K562 (cell line): ENCODE measurements around the gene TMEM86A. TPM values are rescaled to one million over a fixed set of nuclear protein-coding genes. Genes with fewer than 3 reads are reported as not detected.

Experiments
- BCOR ChIP-seq: fragments of 450-650 bp; IDR thresholded peaks from 2 replicates; pipeline ENCODE4 v1.6.1; 2016
- JUND ChIP-seq, 2 experiments: IDR thresholded peaks; 2 replicates in 1 of 2; 3 replicates in 1 of 2; pipeline ENCODE4 v1.6.1; 2011; ENCODE audit warnings: borderline replicate concordance in 2 of 2, low read depth in 2 of 2, low read length in 2 of 2, improper control_type of control experiment in 1 of 2, missing biosample characterization in 1 of 2, missing genetic modification characterization in 1 of 2, missing genetic modification reagents in 1 of 2
- MTA3 ChIP-seq: fragments of 450-650 bp; formaldehyde crosslinking; IDR thresholded peaks from 2 replicates; pipeline ENCODE4 v1.6.1; 2017; ENCODE audit warnings: mild to moderate bottlenecking, borderline replicate concordance
- RFX5 ChIP-seq: IDR thresholded peaks from 2 replicates; pipeline ENCODE4 v1.6.1; 2011; ENCODE audit warnings: low read depth, mild to moderate bottlenecking, improper control_type of control experiment, low read length
- STAT5B ChIP-seq: fragments of 250-450 bp; sonication (Bioruptor Pico); IDR thresholded peaks from 2 replicates; pipeline ENCODE4 v1.8.0; 2021; ENCODE audit warnings: mild to moderate bottlenecking, inconsistent platforms
- ZNF197 ChIP-seq: fragments of 200-800 bp; sonication (Bioruptor generic); IDR thresholded peaks from 2 replicates; pipeline ENCODE4 v1.6.1; 2016; ENCODE audit warnings: low read depth, missing genetic modification characterization, missing compliant biosample characterization
- ZNF445 ChIP-seq: fragments of 250-450 bp; sonication (Bioruptor Pico); IDR thresholded peaks from 2 replicates; pipeline ENCODE4 v1.4.0; 2020; ENCODE audit warnings: low read depth, mild to moderate bottlenecking, moderate library complexity
- ZNF76 ChIP-seq: fragments of 250-450 bp; sonication (Bioruptor Pico); IDR thresholded peaks from 2 replicates; pipeline ENCODE4 v1.4.0; 2020; ENCODE audit warnings: mild to moderate bottlenecking, moderate library complexity, borderline replicate concordance
- polyA plus RNA-seq, 8 experiments: library from polyadenylated mRNA; depleted of rRNA in 4 of 8; stranded (reverse) in 5 of 8; unstranded in 3 of 8; fragments of >200 nt; fragmentation: Nextera tagmentation in 2 of 8; fragmentation: Illumina TruSeq in 1 of 8; extraction: Ambion mirVana in 2 of 8; extraction: Trizol in 1 of 8; gene quantifications; 2 replicates each; pipeline versions ENCODE4 v1.2.1 to v1.2.3, GENCODE V29; 2011 to 2014; ENCODE audit warnings: inconsistent platforms in 1 of 8, missing spikeins in 1 of 8
- total RNA-seq, 7 experiments: library from RNA; depleted of rRNA in 6 of 7; stranded (reverse); fragments of >200 nt in 6 of 7; fragmentation: Illumina TruSeq in 2 of 7; extraction: Trizol in 2 of 7; gene quantifications; 2 replicates each; pipeline versions ENCODE4 v1.2.1 to v1.2.3, GENCODE V29; 2011 to 2021; ENCODE audit warnings: low replicate concordance in 1 of 7
- TF ChIP-seq, protein P1 (sequence below), 2 experiments: fragments of 450-650 bp; IDR thresholded peaks; 2 replicates each; pipeline ENCODE4 v1.6.1; 2016; ENCODE audit warnings: mild to moderate bottlenecking in 2 of 2, borderline replicate concordance in 1 of 2, low read depth in 1 of 2, moderate library complexity in 1 of 2
- TF ChIP-seq, protein P2 (sequence below): sonication (generic); formaldehyde crosslinking; IDR thresholded peaks from 2 replicates; pipeline ENCODE4 v1.8.0; 2022; ENCODE audit warnings: mild to moderate bottlenecking, missing genetic modification reagents
- TF ChIP-seq, protein P3 (sequence below): IDR thresholded peaks from 3 replicates; pipeline ENCODE4 v1.6.1; 2011; ENCODE audit warnings: borderline replicate concordance, mild to moderate bottlenecking, moderate library complexity; ENCODE audit not compliant: insufficient read length; ENCODE audit errors: extremely low read depth
- TF ChIP-seq, protein P4 (sequence below): sonication (generic); formaldehyde crosslinking; IDR thresholded peaks from 2 replicates; pipeline ENCODE4 v1.8.1; 2023; ENCODE audit warnings: mild to moderate bottlenecking, missing genetic modification reagents, moderate library complexity
- TF ChIP-seq, protein P5 (sequence below): fragments of 450-650 bp; formaldehyde crosslinking; IDR thresholded peaks from 2 replicates; pipeline ENCODE4 v1.4.0; 2022; ENCODE audit warnings: mild to moderate bottlenecking, moderate library complexity

The TMEM86A gene
- total and polyA plus RNA-seq, 9 of the 15 experiments (the other 6 are each of a cell fraction or from before 2014, with no cell fraction given), result 0.22 to 1.3 (median 0.40) TPM; not detected in 2

DNA sequence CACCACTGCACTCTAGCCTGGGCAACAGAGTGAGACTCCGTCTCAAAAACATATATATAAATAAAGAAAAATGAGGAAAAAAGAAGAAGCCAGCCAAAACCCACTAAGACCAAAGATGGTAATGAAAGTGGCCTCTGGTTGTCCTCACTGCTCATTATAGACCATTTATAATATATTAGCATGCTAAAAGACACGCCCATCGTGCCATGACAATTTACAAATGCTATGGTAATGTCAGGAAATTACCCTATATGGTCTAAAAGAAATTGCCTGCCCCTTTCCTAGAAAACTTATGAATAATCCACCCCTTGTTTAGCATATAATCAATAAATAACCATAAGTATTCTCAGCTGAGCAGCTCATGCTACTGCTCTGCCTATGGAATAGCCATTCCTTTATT is 16.1 kb upstream of the TMEM86A start (continued):
- TF ChIP-seq, protein P1, sequence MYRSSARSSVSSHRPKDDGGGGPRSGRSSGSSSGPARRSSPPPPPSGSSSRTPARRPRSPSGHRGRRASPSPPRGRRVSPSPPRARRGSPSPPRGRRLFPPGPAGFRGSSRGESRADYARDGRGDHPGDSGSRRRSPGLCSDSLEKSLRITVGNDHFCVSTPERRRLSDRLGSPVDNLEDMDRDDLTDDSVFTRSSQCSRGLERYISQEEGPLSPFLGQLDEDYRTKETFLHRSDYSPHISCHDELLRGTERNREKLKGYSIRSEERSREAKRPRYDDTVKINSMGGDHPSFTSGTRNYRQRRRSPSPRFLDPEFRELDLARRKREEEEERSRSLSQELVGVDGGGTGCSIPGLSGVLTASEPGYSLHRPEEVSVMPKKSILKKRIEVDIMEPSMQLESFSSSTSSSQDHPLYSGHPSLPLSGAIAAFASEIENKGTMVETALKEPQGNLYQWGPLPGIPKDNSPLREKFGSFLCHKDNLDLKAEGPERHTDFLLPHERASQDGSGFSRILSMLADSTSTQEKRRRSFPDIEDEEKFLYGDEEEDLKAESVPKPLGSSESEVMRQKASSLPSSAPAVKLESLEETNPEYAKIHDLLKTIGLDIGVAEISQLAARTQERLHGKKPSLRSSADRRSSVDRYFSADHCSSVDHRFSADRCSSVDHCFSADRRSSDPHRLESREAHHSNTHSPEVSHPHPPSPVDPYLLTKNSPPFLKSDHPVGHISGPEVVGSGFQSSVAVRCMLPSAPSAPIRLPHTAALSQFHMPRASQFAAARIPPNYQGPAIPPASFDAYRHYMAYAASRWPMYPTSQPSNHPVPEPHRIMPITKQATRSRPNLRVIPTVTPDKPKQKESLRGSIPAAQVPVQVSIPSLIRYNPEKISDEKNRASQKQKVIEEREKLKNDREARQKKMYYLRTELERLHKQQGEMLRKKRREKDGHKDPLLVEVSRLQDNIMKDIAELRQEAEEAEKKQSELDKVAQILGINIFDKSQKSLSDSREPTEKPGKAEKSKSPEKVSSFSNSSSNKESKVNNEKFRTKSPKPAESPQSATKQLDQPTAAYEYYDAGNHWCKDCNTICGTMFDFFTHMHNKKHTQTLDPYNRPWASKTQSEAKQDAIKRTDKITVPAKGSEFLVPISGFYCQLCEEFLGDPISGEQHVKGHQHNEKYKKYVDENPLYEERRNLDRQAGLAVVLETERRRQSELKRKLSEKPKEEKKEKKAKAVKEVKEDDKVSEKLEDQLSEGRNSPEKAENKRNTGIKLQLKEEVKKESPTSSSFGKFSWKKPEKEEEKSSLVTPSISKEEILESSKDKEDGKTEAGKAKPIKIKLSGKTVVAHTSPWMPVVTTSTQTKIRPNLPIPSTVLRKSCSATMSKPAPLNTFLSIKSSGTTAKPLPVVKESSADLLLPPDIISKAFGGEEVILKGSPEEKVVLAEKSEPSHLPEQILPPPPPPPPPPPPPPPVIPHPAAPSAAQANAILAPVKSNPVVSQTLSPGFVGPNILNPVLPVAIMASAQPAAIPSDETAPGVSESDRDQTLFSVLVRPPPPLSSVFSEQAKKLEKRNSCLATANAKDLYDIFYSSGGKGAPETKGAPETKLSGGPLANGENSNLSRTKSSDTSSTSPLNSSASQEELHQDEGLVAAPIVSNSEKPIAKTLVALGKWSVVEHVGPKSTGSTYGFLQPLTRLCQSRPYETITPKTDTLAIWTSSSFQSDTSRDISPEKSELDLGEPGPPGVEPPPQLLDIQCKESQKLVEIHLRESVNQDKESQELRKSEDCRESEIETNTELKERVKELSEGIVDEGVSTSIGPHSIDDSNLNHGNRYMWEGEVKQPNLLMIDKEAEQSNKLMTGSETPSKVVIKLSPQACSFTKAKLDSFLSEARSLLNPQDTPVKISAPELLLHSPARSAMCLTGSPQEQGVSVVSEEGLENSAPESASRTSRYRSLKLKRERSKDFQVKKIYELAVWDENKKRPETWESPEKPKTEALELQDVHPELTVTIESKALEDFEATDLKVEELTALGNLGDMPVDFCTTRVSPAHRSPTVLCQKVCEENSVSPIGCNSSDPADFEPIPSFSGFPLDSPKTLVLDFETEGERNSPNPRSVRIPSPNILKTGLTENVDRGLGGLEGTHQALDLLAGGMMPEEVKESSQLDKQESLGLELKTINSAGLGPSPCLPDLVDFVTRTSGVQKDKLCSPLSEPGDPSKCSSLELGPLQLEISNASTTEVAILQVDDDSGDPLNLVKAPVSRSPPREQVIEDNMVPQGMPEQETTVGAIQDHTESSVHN (IDR thresholded peaks at IDR 0.05; ENCODE audit: borderline replicate concordance in 1 of 2, low read depth in 1 of 2), result no peak
- TF ChIP-seq ZNF197 (CRISPR knock-in tag), result no peak
- TF ChIP-seq, protein P2, sequence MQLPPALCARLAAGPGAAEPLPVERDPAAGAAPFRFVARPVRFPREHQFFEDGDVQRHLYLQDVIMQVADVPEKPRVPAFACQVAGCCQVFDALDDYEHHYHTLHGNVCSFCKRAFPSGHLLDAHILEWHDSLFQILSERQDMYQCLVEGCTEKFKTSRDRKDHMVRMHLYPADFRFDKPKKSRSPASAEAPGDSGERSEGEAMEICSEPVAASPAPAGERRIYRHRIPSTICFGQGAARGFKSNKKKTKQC (CRISPR knock-in tag), result no peak
- no peak for TF ChIP-seq RFX5
- TF ChIP-seq, protein P3, sequence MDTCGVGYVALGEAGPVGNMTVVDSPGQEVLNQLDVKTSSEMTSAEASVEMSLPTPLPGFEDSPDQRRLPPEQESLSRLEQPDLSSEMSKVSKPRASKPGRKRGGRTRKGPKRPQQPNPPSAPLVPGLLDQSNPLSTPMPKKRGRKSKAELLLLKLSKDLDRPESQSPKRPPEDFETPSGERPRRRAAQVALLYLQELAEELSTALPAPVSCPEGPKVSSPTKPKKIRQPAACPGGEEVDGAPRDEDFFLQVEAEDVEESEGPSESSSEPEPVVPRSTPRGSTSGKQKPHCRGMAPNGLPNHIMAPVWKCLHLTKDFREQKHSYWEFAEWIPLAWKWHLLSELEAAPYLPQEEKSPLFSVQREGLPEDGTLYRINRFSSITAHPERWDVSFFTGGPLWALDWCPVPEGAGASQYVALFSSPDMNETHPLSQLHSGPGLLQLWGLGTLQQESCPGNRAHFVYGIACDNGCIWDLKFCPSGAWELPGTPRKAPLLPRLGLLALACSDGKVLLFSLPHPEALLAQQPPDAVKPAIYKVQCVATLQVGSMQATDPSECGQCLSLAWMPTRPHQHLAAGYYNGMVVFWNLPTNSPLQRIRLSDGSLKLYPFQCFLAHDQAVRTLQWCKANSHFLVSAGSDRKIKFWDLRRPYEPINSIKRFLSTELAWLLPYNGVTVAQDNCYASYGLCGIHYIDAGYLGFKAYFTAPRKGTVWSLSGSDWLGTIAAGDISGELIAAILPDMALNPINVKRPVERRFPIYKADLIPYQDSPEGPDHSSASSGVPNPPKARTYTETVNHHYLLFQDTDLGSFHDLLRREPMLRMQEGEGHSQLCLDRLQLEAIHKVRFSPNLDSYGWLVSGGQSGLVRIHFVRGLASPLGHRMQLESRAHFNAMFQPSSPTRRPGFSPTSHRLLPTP, result no peak
- no peak for TF ChIP-seq BCOR
- TF ChIP-seq, protein P4, sequence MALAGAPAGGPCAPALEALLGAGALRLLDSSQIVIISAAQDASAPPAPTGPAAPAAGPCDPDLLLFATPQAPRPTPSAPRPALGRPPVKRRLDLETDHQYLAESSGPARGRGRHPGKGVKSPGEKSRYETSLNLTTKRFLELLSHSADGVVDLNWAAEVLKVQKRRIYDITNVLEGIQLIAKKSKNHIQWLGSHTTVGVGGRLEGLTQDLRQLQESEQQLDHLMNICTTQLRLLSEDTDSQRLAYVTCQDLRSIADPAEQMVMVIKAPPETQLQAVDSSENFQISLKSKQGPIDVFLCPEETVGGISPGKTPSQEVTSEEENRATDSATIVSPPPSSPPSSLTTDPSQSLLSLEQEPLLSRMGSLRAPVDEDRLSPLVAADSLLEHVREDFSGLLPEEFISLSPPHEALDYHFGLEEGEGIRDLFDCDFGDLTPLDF (CRISPR knock-in tag), result no peak
- TF ChIP-seq STAT5B, result no peak
- TF ChIP-seq ZNF76 (CRISPR knock-in tag), result no peak
- TF ChIP-seq ZNF445 (CRISPR knock-in tag), result no peak
- TF ChIP-seq MTA3, result no peak
- TF ChIP-seq JUND (IDR thresholded peaks at IDR 0.05; ENCODE audit: borderline replicate concordance, low read depth, low read length), result no peak
- no peak for TF ChIP-seq JUND (tag; IDR thresholded peaks at IDR 0.05; ENCODE audit: borderline replicate concordance, low read depth, low read length)
- TF ChIP-seq, protein P5, sequence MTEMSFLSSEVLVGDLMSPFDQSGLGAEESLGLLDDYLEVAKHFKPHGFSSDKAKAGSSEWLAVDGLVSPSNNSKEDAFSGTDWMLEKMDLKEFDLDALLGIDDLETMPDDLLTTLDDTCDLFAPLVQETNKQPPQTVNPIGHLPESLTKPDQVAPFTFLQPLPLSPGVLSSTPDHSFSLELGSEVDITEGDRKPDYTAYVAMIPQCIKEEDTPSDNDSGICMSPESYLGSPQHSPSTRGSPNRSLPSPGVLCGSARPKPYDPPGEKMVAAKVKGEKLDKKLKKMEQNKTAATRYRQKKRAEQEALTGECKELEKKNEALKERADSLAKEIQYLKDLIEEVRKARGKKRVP (CRISPR knock-in tag), result no peak
- TF ChIP-seq, all 486 proteins: peak for 0
